NCI-H1436 (cell line): ENCODE measurements around the gene TWNK.
A peak's percentile ranks its signal among the peaks of the same experiment; 100 is the strongest.

ENCODE experiments used
- DNase-seq: peaks from one replicate; lab custom pipeline; 2025; lab: John Stamatoyannopoulos, UW

Gene TWNK

DNA sequence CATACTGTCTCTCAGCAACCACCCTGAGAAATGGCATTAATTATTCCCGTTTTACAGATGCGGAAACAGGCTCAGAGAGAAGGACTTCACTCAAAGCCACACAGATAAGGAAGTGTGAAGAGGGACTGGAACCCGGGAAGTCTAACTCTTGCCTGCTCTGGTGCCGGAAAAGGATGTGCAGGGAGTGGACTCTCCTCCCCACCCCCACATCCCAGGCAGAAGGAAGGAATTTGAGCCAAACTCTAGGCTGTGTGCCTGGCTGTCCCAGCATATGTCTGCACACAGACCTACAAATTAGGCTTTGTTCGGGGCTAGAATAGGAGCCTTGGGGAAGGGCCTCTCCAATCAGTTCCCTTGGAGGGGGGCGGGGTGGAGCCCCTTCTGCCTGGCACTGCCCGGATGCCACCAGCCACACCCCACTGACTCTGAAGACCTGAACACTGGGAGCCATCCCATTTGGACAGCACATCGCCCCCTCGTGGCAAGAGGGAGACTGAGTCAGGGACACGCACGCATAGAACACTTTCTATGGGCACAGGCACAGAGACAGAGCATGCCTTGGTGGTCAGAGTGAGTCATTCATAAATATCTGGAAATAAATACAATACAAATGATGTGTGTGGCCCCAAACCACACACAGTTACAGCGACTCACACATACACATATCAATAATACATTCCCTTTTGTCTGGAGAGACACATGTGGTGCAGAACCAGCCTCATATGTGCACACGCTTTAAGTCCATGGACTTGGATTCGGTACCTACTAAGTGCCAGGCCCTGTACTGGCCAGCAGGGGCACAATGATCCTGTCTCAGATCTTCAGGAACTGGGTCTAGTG, 25.4 kb downstream of the TWNK start:
- DNase-seq: peak; percentile 80

DNA sequence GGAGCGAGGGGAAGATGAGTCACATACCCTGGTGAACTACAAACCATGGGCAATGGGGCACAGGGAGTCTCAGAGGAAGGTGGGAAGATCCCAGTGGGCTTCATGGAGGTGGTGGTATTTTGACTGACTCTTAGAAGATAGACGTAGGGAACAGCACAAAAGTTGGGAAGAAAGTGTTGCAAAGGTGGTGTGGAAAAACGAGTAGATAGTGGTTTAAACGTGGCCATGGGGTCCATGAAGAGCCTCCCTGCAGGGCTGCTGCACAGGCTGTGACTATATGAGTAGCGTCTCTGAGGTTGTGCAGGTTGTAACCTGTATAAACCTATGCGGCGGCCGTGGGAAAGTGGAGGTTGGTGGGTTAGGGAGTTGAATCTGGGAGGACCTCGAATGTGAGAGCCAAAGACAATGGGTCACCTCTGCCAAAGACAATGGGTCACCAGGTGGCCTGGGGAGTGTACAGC, 26.1 kb downstream of the TWNK start:
- no peak for DNase-seq

DNA sequence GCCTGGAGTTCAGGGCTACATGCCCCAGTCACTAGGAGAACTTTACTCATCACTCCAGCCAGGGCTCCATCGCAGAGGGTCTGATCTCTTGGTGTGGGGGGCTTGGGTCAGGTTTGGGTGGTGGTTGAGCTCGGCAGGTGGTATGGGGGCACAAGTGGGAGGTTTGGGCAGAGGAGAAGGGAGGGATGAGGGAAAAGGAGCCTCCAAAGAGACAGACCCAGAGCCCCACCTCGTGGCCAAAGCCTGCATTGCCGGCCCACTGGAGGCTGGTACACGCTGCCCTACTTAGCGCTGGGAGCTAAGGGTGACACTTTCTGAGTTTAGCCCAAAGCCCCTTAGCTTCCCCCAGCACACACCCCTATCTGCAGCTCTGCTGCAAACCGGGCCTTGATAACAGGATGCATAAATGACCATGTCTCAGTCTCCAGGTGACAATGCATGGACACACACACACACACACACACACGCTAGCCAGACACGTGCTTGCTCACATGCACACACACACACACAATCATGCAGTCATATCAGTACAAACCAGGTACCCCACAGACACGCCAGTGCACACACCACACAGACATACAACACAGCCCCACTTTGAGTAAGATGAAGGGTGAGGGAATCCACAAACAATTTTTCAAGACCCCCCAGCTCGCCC, 27.0 kb downstream of the TWNK start:
- peak; percentile 60 for DNase-seq

DNA sequence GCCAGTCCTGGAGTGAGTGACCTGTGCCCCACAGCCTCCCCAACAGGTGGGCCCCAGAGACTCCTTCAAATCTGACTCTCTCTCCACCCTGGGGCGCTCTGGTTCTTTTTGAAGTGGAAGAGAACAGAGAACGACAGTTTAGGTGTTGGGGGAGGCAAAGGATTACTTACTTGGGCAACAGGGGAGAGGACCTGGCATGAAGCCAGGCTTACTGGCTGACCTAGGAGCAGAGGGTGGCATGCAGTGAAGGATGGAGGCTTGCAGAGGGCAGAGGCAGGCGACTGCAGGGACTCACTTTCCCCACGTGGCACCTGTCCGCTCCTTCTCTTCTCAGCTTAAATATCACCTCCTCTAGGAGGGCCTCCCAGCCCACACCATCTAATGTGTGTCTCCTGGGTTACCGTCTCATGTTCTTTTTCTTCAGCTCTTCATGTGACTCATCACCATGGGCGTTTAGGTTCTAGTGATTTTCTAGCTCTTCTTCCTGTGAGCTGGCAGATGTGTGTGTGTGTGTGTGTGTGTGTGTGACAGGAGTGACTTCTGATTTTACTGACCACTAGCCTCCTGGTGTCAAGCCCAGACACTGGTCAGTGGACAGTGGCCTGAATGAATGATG, 27.7 kb downstream of the TWNK start:
- no peak for DNase-seq

DNA sequence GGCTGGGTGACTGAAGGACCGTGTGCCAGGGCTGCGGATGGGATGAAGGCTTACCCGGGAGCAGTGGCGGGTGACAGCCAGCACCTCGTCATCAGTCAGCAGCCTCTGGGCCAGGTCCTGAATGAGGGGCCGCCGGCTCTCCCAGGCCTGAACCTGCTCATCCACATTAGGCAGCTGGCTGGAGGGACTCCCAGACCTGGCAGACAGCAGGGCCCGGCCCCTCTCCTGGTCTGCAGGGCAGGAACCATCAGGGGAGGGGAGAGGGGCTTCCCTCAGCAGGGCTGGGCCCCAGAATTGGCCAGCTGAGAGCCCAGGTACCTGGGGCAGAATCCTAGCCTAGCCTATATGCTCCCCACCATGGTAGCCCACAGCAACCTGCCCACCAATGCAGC, 28.2 kb downstream of the TWNK start:
- no peak for DNase-seq

DNA sequence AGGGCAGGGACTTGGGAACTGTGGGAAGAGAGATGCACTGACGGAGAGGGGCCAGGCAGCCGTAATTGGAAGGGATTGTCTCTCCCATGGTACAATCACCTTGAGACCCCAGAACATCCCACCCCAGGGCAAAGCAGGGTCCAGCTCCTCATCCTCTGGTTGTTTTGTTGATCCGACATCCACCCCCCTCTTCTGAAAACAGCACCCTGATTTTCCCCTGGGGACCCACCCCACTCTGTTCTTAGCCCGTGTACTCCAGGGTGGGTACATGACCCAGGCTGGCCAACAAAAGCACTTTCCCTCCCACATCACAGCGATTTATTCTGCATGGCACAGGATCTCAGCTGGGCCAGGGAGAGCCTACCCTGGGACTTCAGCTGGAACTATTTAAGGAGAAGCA, 29.5 kb downstream of the TWNK start:
- no peak for DNase-seq

DNA sequence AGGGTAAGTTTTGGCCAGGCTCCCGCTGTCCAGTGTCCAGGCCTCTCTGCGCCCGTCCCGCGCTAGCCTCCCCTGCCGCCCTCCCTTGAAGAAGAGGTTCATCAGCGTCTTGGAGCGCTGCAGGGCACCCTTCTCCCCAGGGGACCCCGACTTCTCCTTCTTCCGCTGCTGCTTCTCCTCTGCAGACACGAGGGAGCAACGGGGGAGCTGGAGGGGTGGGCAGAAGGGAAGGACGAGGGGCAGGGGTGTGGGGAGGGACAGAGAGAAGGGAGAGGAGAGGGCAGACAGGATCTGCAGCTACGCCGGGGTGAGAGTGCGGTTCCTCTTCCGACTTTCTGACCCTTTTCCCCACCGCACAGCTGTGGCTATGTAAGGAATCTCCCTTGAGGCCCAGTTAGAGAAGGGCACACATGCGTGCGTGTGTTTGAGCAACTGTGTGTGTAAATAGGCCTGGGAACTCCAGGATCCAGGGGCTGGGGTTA, 30.8 kb downstream of the TWNK start:
- no peak for DNase-seq

DNA sequence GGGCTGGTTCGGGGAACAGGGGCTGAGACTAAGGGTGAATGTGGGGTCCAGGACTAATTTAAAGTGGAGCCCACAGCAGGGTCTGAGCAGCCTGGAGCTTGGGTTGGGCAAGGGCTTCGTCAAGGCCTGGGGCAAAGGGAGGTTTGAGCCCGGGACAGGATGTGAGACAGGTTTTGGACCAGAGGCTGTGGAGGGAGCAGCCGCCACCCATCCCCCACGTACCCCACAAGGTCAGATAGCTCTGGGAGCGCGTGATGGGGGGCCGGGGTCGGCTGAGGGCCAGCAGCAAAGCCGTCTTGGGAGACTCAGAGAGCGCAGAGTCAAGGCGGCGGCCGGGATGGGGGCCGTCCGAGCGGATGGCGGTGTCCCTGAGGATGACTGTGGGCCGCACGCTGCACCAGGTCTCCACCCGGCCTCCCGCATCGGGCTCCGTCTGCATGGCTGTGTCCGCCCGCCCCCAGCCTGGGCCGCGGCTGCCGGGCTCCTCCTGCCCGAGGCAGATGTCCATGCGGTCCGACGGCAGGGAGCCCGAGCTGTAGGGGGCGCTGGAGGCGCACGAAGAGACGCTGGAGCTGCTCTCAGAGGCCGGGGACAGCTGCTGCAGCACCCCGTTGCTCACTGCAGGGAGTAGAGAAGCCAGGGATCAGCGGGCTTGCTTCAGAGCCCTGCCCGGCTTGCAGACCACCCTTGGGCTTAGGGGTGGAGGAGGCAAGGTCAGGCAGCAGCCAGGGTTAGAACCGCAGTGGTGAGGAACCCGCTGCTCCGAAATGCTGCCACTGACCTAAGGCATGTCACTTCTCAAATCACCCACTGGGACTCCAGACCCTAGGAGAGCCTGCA, 31.5 kb downstream of the TWNK start:
- DNase-seq: peak; percentile 74

DNA sequence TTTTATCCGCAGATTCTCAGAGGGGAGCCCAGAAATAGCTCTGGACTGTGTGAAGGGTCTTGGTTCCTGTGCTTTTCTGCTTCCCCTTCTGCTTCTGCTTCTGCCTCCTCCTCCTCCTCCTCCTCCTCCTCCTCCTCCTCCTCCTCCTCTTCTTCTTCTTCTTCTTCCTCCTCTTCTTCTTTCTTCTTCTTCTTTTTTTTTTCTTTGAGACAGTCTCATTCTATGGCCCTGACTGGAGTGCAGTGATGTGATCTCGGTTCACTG, 32.0 kb downstream of the TWNK start:
- DNase-seq: no peak

DNA sequence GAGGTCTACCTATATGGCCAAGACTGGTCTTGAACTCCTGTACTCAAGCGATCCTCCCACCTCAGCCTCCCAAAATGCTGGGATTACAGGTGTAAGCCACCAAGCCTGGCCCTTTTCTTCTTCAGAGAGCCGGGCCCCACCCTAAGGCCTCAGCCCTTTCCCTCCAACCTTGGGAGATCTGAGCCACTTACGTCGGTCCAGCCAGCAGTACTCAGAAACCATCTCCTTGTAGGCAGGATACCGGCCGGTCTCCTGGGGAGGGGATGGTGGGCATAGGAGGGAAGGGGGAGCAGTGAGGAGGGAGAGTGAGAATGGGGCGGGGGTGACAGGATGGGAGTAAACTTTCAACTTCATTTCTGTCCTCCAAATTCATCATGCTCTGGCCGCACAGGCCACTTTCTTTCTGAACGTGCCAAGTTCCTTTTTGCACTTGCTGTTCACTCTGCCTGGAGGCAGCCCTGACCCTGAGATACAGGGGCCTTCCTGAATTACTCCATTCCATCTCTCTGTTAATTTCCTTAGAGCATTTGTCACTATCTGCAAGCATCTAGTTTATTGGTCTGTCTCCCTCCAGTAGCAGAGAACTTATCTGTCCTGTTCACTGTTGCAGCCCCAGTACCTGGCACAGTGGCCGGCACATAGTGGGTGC, 33.2 kb downstream of the TWNK start:
- DNase-seq: no peak

DNA sequence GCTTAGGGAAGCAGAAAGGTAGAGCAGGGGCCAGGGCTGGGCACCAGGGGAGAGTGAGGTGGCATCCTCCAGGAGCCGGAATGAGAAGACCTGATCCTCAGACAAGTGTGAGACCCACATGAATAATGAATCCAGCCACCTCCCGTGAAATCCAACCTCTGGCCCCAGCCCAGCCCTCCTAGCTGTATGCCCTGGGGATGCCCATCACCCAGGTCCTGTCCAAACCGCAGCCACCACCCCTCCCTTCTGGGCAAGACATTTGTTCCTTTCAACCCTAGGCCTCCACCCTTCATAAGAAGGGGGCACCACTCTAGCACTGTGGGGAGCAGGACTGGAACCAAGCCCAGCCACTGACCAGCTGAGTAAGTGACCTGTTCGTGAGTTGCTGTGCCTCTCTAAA, 33.9 kb downstream of the TWNK start:
- no peak for DNase-seq

DNA sequence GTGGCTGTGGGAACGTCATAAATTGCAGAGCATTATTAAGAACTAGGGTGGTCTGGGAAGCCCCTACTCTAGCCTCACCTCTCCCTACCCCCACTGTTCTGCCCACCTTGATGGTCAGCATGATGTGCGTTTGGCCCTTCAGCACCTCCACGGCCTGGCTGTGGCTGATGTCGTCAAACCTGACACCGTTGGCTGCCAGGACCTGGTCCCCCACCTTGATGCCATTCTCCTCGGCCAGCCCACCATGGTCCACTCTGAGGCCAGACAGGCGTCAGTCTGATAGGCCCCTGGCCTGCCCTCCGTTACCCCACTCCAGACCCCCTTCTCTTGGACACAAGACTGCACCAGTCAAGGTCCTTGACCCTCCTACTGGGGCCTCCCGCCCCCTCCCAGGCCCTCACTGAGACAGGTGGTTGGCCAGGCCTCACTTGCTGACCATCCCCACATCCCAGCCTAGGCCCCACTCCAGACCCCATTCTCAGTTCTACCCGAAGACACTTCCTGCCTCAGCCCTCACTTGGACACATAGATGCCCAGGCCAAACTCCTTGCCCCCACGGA, 34.4 kb downstream of the TWNK start:
- no peak for DNase-seq

DNA sequence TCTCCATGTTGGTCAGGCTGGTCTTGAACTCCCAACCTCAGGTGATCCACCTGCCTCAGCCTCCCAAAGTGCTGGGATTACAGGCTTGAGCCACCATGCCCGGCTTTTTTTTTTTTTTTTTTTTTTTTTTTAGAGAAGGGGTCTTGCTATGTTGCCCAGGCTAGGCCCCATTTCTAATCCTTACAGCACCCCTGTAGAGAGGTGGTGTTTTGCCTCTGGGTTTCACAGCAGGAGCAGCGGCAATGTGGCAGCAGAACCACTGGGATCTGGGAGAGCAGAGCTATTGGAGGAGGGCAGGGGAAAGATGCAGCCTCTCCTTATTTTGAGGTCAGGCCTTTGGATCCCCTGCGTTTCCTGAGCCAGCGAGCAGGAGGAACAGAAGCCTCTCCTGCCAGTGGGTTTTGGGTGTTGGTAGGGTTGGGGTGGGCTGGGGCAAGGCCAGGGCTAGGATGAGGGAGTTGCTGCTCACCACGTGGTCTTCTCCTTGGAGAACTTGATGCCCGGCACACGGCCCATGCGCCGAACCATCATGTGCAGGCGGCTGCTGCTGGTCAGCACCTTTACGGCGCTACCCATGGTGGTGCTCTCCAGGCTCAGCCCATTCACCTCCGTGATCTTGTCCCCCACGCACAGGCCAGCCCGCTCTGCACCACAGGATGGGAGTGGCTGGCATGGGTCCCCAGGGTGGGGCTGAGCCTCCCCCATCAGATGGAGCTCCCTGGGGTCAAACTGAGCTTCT, 35.8 kb downstream of the TWNK start:
- DNase-seq: no peak

DNA sequence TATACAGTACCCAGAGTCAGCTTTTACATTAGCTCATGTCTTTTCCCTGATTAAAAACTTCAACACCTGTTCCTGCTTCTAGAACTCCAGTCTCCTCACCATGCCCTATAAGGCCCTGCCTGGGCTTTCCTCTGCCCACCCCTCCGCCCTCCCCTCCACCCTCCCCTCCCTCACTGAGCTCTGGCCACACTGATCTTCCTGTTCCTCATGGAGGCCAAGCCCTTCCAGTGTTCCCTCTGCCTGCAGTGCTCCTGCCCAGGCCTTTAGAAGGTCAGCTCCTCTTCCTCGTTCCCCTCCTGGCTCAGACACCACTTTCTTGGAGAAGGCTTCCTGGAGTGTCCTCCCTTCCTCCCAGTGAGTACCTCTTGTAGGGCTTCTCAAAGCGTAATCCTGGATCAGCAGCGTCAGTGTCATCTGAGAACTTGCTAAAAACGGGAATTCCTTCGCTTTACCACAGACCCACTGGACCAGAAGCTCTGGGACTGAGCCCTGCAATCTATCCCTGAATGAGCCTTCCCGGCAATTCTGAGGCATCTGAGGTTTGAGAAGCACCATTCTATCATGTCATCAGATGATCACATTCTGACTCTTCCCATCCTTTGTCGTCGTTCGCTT, 39.9 kb downstream of the TWNK start:
- DNase-seq: no peak

DNA sequence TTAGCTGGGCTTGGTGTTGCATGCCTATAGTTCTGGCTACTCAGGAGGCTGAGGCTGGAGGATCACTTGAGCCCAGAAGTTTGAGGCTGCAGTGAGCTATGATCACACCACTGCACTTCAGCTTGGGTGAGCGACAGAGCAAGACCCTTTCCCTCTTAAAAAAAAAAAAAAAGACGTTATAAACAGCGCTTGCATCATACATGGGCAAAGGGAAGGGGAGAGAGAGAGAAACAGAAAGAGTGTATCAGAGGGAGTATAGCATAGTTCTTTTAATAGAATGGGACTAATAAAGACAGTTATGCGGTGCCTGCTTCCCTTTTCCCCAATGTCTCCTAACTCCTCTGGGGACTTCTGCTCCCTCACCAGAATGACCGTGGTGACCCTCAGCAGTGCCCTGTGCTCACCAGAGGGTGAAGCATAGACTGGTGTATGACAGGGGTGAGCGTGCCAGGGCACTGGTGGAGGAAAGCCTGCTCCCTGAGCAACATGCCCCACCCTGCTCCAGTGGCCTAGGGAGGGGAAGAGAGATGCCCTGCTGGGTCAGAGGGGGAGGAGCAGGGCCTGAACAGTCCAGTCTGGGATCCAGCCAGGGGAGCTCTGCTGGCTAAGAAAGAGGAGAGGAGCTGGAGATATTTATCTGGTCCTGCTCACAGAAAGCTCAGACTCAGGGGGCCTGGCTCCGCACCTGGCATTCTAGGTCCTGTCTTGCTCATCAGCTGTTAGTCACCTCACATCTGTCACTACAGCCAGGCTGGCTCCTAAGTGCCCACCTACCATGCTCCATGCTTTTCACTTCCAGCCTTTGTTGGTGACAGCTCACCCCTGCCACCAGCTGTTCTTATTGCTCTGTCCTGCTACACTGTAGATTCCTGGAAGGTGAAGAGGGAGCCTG, 41.3 kb downstream of the TWNK start:
- no peak for DNase-seq

DNA sequence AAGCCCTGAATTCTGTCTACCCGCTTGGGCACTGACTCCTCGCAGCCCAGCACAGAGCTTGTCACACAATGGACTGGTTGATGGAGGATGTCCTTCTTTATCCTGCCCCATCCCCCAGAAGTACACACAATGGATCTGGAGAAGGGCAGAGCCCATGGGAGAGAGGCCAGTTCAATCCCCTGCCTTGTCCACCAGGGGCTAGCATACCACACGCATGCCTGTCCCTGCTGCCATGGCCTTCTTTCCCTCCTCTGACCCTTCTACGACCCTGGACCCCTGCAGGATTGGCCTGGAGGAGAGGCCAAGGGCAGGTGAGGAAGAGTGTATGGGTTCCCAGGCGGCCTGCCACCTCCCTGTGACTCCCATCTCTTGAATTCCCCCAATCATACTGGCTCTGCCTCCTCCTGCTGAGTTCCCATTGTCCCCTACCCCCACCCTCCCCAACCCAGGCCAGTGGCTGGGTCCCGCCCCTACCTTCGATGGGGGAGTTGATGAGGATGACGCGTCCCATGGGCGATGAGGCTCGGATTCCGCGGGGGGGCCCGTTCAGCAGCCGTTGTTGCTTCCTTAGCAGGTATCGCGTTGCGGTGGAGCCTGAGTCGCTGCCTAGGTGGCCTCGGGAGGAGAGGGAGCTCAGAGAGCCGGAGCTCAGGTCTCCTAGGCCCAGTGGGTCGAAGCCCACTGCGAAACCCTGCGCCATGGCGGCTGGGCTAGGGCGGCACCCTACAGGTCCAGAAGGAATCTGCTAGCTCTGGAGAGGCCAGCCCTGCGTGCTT, 42.4 kb downstream of the TWNK start:
- DNase-seq: no peak

DNA sequence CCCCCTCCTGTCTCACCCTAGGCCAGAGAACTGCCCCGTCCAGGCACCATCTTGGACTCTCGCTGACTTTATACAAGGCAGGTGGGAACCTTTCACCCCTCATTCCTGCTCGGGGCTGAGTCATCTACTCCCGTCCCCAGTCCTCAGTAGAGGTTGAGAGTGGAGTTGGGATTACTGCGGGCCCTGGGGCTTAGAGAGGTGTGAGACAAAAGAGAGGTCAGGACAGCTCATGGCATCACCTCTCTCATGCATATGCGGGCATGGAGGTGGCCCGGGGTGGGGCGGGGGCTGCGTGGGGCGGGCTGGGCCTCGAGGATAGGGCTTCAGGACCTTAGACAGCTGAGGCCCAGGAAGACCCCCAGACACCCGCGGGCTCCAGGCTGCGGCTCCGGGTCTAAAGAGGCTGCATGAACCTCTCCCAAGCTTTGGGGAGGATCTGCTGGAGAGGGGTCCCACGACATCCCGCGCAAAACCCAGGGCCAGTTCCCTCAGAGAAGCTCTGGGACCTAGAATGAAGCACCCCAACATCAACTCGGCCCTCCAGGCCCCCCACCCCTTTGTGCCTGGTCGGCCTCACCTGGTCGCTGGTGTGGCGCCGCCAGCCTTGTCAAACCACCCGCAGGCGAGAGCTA, 43.3 kb downstream of the TWNK start:
- no peak for DNase-seq
